K562 (cell line): ENCODE results near the gene EN2. TPM values are rescaled to one million over a fixed set of nuclear protein-coding genes. Genes with fewer than 3 reads are reported as not detected.

Experiments
- ATAC-seq: fragments of 200-7000 bp; cut with Tn5 transposase; 3 replicates; pipeline ENCODE4 v1.9.1; 2020; ENCODE audit warnings: moderate library complexity
- BruUV-seq: library from RNA; stranded (reverse); fragments of 400-500 nt; replicated peaks from 2 replicates; lab custom pipeline; 2021; lab: Mats Ljungman, UMichigan
- CTCF ChIA-PET: fragments of 300-600 bp; formaldehyde crosslinking; extraction: SDS; loops from one replicate; lab custom pipeline; 2021; ENCODE audit warnings: low intra/inter-chr PET ratio; lab: Yijun Ruan, JAX
- POLR2A ChIA-PET: fragments of 300-600, 350-650 bp; sonication (Branson Sonifier 250); formaldehyde crosslinking; extraction: SDS; loops from one replicate; lab custom pipeline; 2021; ENCODE audit warnings: antibody characterized with exemption, inconsistent platforms; lab: Yijun Ruan, JAX
- DNase-seq, 4 experiments: peaks; one replicate each; pipeline versions ENCODE4 v3.0.0 to v3.0.0-alpha.2; 2011 to 2018; ENCODE audit warnings: low spot score in 3 of 4, mixed read lengths in 3 of 4; ENCODE audit errors: extremely low read depth in 1 of 4
- FAIRE-seq: peaks from 2 replicates; lab custom pipeline; 2011; peaks lifted over from hg19 to GRCh38; lab: Jason Lieb, UNC
- H2AFZ ChIP-seq: 2 replicates; pipeline ENCODE4 v1.6.0; 2011; ENCODE audit warnings: low read depth, low read length, control low read depth, inconsistent platforms
- H3K27ac ChIP-seq: fragments of 200-600 bp; 3 replicates; pipeline ENCODE4 v1.8.0; 2011; ENCODE audit warnings: low read depth, mild to moderate bottlenecking, control low read depth, inconsistent platforms, low read length, moderate library complexity, mixed read lengths; ENCODE audit errors: extremely low read depth
- H3K27me3 ChIP-seq, 2 experiments: fragments of 300-600 bp in 1 of 2; 2 replicates in 1 of 2; 3 replicates in 1 of 2; pipeline versions ENCODE4 v1.6.0 to v1.8.0; 2011; ENCODE audit warnings: inconsistent platforms in 2 of 2, low read length in 2 of 2, mild to moderate bottlenecking in 1 of 2, mixed read lengths in 1 of 2, moderate library complexity in 1 of 2; ENCODE audit not compliant: control insufficient read depth in 2 of 2, insufficient read depth in 2 of 2
- H3K36me3 ChIP-seq: fragments of 300-600 bp; 3 replicates; pipeline ENCODE4 v1.8.0; 2011; ENCODE audit warnings: mild to moderate bottlenecking, low read length, inconsistent platforms; ENCODE audit not compliant: control insufficient read depth, insufficient read depth
- H3K4me1 ChIP-seq, 2 experiments: fragments of 200-600 bp in 1 of 2; replicated peaks in 1 of 2; 2 replicates in 1 of 2; 3 replicates in 1 of 2; pipeline versions ENCODE4 v1.5.1 to v1.8.0; 2011; ENCODE audit warnings: inconsistent platforms in 2 of 2, low read length in 2 of 2, mild to moderate bottlenecking in 1 of 2, mixed read lengths in 1 of 2, moderate library complexity in 1 of 2; ENCODE audit not compliant: control insufficient read depth in 2 of 2, insufficient read depth in 2 of 2
- H3K4me2 ChIP-seq: 2 replicates; pipeline ENCODE4 v1.6.1; 2011; ENCODE audit warnings: low read length, control low read depth, inconsistent platforms, mixed read lengths; ENCODE audit not compliant: insufficient read depth
- H3K4me3 ChIP-seq: fragments of 200-600 bp; sonication (generic), shearing (Covaris generic); 2 replicates; pipeline ENCODE4 v1.5.1; 2016; ENCODE audit warnings: control low read depth, inconsistent platforms
- H3K79me2 ChIP-seq: fragments of 200-600 bp; 3 replicates; pipeline ENCODE4 v1.8.0; 2011; ENCODE audit warnings: low read length, inconsistent platforms; ENCODE audit not compliant: control insufficient read depth, insufficient read depth
- H3K9ac ChIP-seq, 2 experiments: 2 replicates each; pipeline versions ENCODE4 v1.6.0 to v1.6.1; 2011; ENCODE audit warnings: low read depth in 2 of 2, low read length in 2 of 2, control low read depth in 1 of 2, inconsistent platforms in 1 of 2, mild to moderate bottlenecking in 1 of 2, mixed read lengths in 1 of 2; ENCODE audit not compliant: insufficient read depth in 1 of 2
- H3K9me1 ChIP-seq: one replicate; pipeline ENCODE4 v1.6.0; 2011; ENCODE audit warnings: inconsistent platforms, mild to moderate bottlenecking, low read length, moderate library complexity; ENCODE audit not compliant: control insufficient read depth, insufficient read depth
- H3K9me3 ChIP-seq: replicated peaks from 2 replicates; pipeline ENCODE4 v1.5.1; 2011; ENCODE audit warnings: low read depth, low read length, inconsistent platforms; ENCODE audit not compliant: control insufficient read depth, insufficient read depth
- H4K20me1 ChIP-seq: replicated peaks from 2 replicates; pipeline ENCODE4 v1.6.1; 2011; ENCODE audit warnings: low read length, inconsistent platforms, mixed read lengths; ENCODE audit not compliant: control insufficient read depth, insufficient read depth
- MLLT1 ChIP-seq, 2 experiments: fragments of 450-650 bp; IDR thresholded peaks; 2 replicates each; pipeline ENCODE4 v1.6.1; 2016
- SRF ChIP-seq, 2 experiments: fragments of 250-450, 450-650 bp in 1 of 2; sonication (Bioruptor Pico) in 1 of 2; sonication (generic) in 1 of 2; formaldehyde crosslinking; IDR thresholded peaks; 2 replicates each; pipeline versions ENCODE4 v1.5.0 to v1.5.1; 2020 to 2022; ENCODE audit warnings: mild to moderate bottlenecking in 1 of 2, missing genetic modification reagents in 1 of 2
- TAF15 ChIP-seq: fragments of 200-400 bp; formaldehyde crosslinking; IDR thresholded peaks from 2 replicates; pipeline ENCODE4 v1.6.1; 2017; ENCODE audit warnings: mild to moderate bottlenecking, low read depth, low read length, moderate library complexity
- WGBS: fragments of 100-300 bp; shearing (Covaris generic); methylation state at CpG from one replicate; pipeline ENCODE4 v1.1.6; 2016; ENCODE audit warnings: low coverage, mixed read lengths; ENCODE audit not compliant: insufficient coverage; ENCODE audit errors: missing lambda C conversion rate; 5-methylcytosine and 5-hydroxymethylcytosine counted together
- in situ Hi-C: fragments of 300-500 bp; cut with MboI; formaldehyde crosslinking; loops from 4 replicates; pipeline ENCODE4 v1.15.0; 2018; ENCODE audit warnings: inconsistent platforms, mixed read lengths
- intact Hi-C: fragments of 100-400 bp; cut with micrococcal nuclease; formaldehyde crosslinking; loops from 2 replicates; pipeline ENCODE4 v1.14.2; 2022
- polyA plus RNA-seq, 8 experiments: library from polyadenylated mRNA; depleted of rRNA in 4 of 8; stranded (reverse) in 5 of 8; unstranded in 3 of 8; fragments of >200 nt; fragmentation: Nextera tagmentation in 2 of 8; fragmentation: Illumina TruSeq in 1 of 8; extraction: Ambion mirVana in 2 of 8; extraction: Trizol in 1 of 8; gene quantifications; 2 replicates each; pipeline versions ENCODE4 v1.2.1 to v1.2.3, GENCODE V29; 2011 to 2014; ENCODE audit warnings: inconsistent platforms in 1 of 8, missing spikeins in 1 of 8
- total RNA-seq, 7 experiments: library from RNA; depleted of rRNA in 6 of 7; stranded (reverse); fragments of >200 nt in 6 of 7; fragmentation: Illumina TruSeq in 2 of 7; extraction: Trizol in 2 of 7; gene quantifications; 2 replicates each; pipeline versions ENCODE4 v1.2.1 to v1.2.3, GENCODE V29; 2011 to 2021; ENCODE audit warnings: low replicate concordance in 1 of 7

EN2 gene
- total and polyA plus RNA-seq, 9 of the 15 experiments (the other 6 are each of a cell fraction or from before 2014, with no cell fraction given), result 0.04 TPM; not detected in 7

GRCh38 chr7:155468785-155469148 is 10.8 kb downstream of the EN2 start:
- no TSS peak for BruUV-seq
- FAIRE-seq (no peak), ATAC-seq (no peak), DNase-seq (no peak)
- in situ Hi-C loops, result no loop called here
- Histone ChIP-seq H3K4me1 (peaks cover 0 to 24% of the 10 kb centered on the region in 2 experiments; a peak in 1 of 5 replicates), H3K4me2 (no peak overlapping the region), H3K9ac (no peak overlapping the region), H4K20me1 (peaks cover 3% of the 10 kb centered on the region; the same call in 1 of the 2 replicates), H3K27me3 (peaks cover 76 to 85% of the 10 kb centered on the region in 2 experiments), H3K9me3 (no peaks in the 10 kb centered on the region), H3K9me1 (no peaks in the 10 kb centered on the region), H3K36me3 (no peaks in the 10 kb centered on the region), H3K27ac (no peak overlapping the region), H3K4me3 (no peak overlapping the region), H2AFZ (no peak overlapping the region), H3K79me2 (no peaks in the 10 kb centered on the region)
- intact Hi-C loops, result no loop called here
- CTCF ChIA-PET, result no interaction called here
- 2% methylated on average over 10 of the region's 10 CpGs for WGBS
- POLR2A ChIA-PET, result no interaction called here
- TF ChIP-seq SRF (CRISPR knock-in tag; IDR thresholded peaks at IDR 0.05) (no peak), TAF15 (no peak)
- TF ChIP-seq, all 486 proteins: peak for 0

- DNase-seq (no peak), FAIRE-seq (peak; percentile 40), ATAC-seq (no peak)
- Histone ChIP-seq H3K27ac (no peak overlapping the region), H3K79me2 (no peaks in the 10 kb centered on the region), H3K9me1 (no peaks in the 10 kb centered on the region), H3K4me3 (no peak overlapping the region), H4K20me1 (peaks cover 3% of the 10 kb centered on the region; the same call in 1 of the 2 replicates), H3K27me3 (peaks cover 81 to 93% of the 10 kb centered on the region in 2 experiments), H3K9ac (no peak overlapping the region), H2AFZ (no peak overlapping the region), H3K4me1 (peaks cover 0 to 24% of the 10 kb centered on the region in 2 experiments; a peak in 1 of 5 replicates), H3K9me3 (no peaks in the 10 kb centered on the region), H3K4me2 (no peak overlapping the region), H3K36me3 (no peaks in the 10 kb centered on the region)
- no peak for TF ChIP-seq MLLT1 (IDR thresholded peaks at IDR 0.05)
- WGBS, result 0% methylated on average over 12 of the region's 12 CpGs
- in situ Hi-C loops, result no loop called here
- no TSS peak for BruUV-seq
- intact Hi-C loops, result no loop called here
- ChIA-PET CTCF (no interaction called here), POLR2A (no interaction called here)
Measured at GRCh38 chr7:155469311-155470185, 11.6 kb downstream of the EN2 start.
